ENCODE measurements around the gene PABPN1L. TPM values are rescaled to one million over a fixed set of nuclear protein-coding genes. Genes with fewer than 3 reads are reported as not detected.

Gene PABPN1L
- total and polyA plus RNA-seq, 2 of the 4 experiments (the other 2 are of a cell fraction): not detected

DNA sequence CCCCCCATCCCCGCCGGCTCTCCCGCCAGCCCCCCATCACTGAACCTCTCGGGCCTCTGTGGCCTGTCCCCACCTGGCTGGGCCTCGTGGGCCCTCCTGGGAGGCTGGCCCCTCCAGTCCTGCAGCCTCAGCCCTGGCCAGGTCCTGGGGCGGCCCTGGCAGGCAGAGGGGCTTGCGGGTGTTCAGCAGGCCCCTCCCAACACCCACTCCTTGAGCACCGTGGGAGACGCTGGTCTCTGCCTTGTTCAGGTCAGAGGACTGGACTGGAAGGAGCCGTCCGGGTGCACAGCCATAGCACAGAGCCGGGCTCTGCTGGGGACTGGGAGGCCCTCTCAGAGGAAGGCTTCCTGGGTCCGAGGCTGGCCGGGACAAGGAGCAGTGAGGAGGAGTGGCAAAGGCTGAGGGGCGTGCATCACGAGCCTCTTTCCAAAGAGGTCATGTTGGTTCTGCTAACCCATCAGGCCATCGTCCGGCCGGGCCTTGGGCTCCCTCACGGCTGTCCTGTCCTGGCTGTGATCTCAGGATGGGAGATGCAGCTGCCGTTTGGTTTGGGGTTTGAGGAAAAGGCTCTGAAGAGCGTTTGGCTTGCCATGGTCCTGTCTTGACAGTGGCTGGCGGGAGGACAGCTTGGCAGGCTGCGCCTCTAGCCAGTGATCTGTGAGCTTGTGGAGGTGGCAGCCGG, 6.3 kb upstream of the PABPN1L start:
- dilution Hi-C loops (cut with HindIII; ENCODE audit: low sequenced_read_pairs, unreplicated experiment) (no loop called here), in situ Hi-C loops (cut with MboI; ENCODE audit: low sequenced_read_pairs) (no loop called here), intact Hi-C loops (cut with micrococcal nuclease) (no loop called here)
- no peaks in the 10 kb centered on the region for H3K9me3 ChIP-seq (ENCODE audit: control insufficient read depth, insufficient read depth, low read length)
- no peak overlapping the region for H3K18ac ChIP-seq (ENCODE audit: low read depth, low read length)
- H3K79me1 ChIP-seq (ENCODE audit: low read depth in 1 of 2, low read length in 2 of 2): no peaks in the 10 kb centered on the region
- no peaks in the 10 kb centered on the region for H3K36me3 ChIP-seq (ENCODE audit: control insufficient read depth, insufficient read depth, low read length)
- H4K91ac ChIP-seq (ENCODE audit: insufficient read depth, low read depth, low read length): no peak overlapping the region
- H2BK20ac ChIP-seq (ENCODE audit: low read depth, low read length): no peak overlapping the region
- H3K4me2 ChIP-seq (ENCODE audit: low read depth, low read length): no peak overlapping the region
- H3K4me1 ChIP-seq (ENCODE audit: control insufficient read depth, insufficient read depth, low read length): no peaks in the 10 kb centered on the region
- no peak overlapping the region for H3K9ac ChIP-seq (ENCODE audit: low read depth, low read length)
- 66% methylated on average over 7 of the region's 25 CpGs; no CpG with 5 or more reads in 1 of the 2 experiments for WGBS, 2 experiments (ENCODE audit: extremely low coverage in 2 of 2, insufficient read length in 1 of 2)
- ChIA-PET POLR2A (ENCODE audit: unreplicated experiment) (no interaction called here), CTCF (no interaction called here)
- no peak overlapping the region for H3K23ac ChIP-seq (ENCODE audit: low read depth, low read length)
- ATAC-seq (ENCODE audit: low read depth) (no peak), DNase-seq (no peak)
- H2BK120ac ChIP-seq (ENCODE audit: low read depth, low read length): no peak overlapping the region
- no peak overlapping the region for H2AK9ac ChIP-seq (replicated peaks; ENCODE audit: low read depth, low read length, poor library complexity)
- no peak overlapping the region for H3K14ac ChIP-seq (replicated peaks; ENCODE audit: low read depth, low read length)
- no peak overlapping the region for H3K4me3 ChIP-seq (ENCODE audit: insufficient read depth, low read depth, low read length)
- H2BK15ac ChIP-seq (ENCODE audit: low read depth, low read length): no peak overlapping the region
- H2BK5ac ChIP-seq (ENCODE audit: low read depth, low read length, poor library complexity, severe bottlenecking): no peak overlapping the region
- H4K5ac ChIP-seq (ENCODE audit: low read depth, low read length): no peak overlapping the region
- no peak overlapping the region for H2AFZ ChIP-seq (replicated peaks; ENCODE audit: low read length, poor library complexity)
- H3K27me3 ChIP-seq (ENCODE audit: control insufficient read depth, insufficient read depth, low read length): peaks cover 66% of the 10 kb centered on the region
- BruUV-seq (replicated peaks): no TSS peak
- no peak overlapping the region for H3K27ac ChIP-seq (ENCODE audit: insufficient read depth, low read length)
- no peak overlapping the region for H4K8ac ChIP-seq (ENCODE audit: low read depth in 2 of 2, low read length in 2 of 2)
- no peak for TF ChIP-seq BHLHE40 (IDR thresholded peaks at IDR 0.05; ENCODE audit: low read depth, low read length)
- no peak for TF ChIP-seq NFE2L2 (IDR thresholded peaks at IDR 0.05; ENCODE audit: low read depth, low read length)
- TF ChIP-seq, protein P1, sequence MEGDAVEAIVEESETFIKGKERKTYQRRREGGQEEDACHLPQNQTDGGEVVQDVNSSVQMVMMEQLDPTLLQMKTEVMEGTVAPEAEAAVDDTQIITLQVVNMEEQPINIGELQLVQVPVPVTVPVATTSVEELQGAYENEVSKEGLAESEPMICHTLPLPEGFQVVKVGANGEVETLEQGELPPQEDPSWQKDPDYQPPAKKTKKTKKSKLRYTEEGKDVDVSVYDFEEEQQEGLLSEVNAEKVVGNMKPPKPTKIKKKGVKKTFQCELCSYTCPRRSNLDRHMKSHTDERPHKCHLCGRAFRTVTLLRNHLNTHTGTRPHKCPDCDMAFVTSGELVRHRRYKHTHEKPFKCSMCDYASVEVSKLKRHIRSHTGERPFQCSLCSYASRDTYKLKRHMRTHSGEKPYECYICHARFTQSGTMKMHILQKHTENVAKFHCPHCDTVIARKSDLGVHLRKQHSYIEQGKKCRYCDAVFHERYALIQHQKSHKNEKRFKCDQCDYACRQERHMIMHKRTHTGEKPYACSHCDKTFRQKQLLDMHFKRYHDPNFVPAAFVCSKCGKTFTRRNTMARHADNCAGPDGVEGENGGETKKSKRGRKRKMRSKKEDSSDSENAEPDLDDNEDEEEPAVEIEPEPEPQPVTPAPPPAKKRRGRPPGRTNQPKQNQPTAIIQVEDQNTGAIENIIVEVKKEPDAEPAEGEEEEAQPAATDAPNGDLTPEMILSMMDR (conservative IDR thresholded peaks at IDR 0.05; ENCODE audit: low read depth, low read length): no peak
- no peak for TF ChIP-seq POLR2A (IDR thresholded peaks at IDR 0.05; ENCODE audit: low read depth, low read length)
- TF ChIP-seq CEBPB (IDR thresholded peaks at IDR 0.05; ENCODE audit: low read depth, low read length): no peak
- no peak for TF ChIP-seq CHD1 (IDR thresholded peaks at IDR 0.05; ENCODE audit: low read depth, low read length)
- no peak for TF ChIP-seq RCOR1 (IDR thresholded peaks at IDR 0.05; ENCODE audit: insufficient replicate concordance, low read length)
- TF ChIP-seq, protein P2, sequence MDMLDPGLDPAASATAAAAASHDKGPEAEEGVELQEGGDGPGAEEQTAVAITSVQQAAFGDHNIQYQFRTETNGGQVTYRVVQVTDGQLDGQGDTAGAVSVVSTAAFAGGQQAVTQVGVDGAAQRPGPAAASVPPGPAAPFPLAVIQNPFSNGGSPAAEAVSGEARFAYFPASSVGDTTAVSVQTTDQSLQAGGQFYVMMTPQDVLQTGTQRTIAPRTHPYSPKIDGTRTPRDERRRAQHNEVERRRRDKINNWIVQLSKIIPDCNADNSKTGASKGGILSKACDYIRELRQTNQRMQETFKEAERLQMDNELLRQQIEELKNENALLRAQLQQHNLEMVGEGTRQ (IDR thresholded peaks at IDR 0.05; ENCODE audit: low read depth, low read length): no peak
- no peak for TF ChIP-seq MAFK (IDR thresholded peaks at IDR 0.05; ENCODE audit: low read depth, low read length)
- no peak for TF ChIP-seq FOS (IDR thresholded peaks at IDR 0.05; ENCODE audit: low read depth, low read length)
- TF ChIP-seq RAD21 (IDR thresholded peaks at IDR 0.05; ENCODE audit: low read length): no peak
- TF ChIP-seq MXI1 (IDR thresholded peaks at IDR 0.05; ENCODE audit: borderline replicate concordance, low read depth, low read length): no peak
- TF ChIP-seq RFX5 (IDR thresholded peaks at IDR 0.05; ENCODE audit: low read depth, low read length): no peak
- no peak overlapping the region for H2AK5ac ChIP-seq (ENCODE audit: low read depth, low read length)
- no peak overlapping the region for H3K4ac ChIP-seq (ENCODE audit: low read depth, low read length)
- H4K20me1 ChIP-seq (ENCODE audit: insufficient read depth, low read length): no peaks in the 10 kb centered on the region
- no peak overlapping the region for H3K56ac ChIP-seq (ENCODE audit: extremely low read depth, insufficient read depth, low read length)
- no peaks in the 10 kb centered on the region for H3K9me1 ChIP-seq (ENCODE audit: insufficient read depth, low read length)

Data from IMR-90 (cell line).